Measurements from ENCODE around the gene EIF5A. TPM values are rescaled to one million over a fixed set of nuclear protein-coding genes. Genes with fewer than 3 reads are reported as not detected.

The EIF5A gene
- total and polyA plus RNA-seq, 2 of the 8 experiments (the other 6 are each of a cell fraction or from before 2014, with no cell fraction given), result 717 to 1,172 TPM

DNA sequence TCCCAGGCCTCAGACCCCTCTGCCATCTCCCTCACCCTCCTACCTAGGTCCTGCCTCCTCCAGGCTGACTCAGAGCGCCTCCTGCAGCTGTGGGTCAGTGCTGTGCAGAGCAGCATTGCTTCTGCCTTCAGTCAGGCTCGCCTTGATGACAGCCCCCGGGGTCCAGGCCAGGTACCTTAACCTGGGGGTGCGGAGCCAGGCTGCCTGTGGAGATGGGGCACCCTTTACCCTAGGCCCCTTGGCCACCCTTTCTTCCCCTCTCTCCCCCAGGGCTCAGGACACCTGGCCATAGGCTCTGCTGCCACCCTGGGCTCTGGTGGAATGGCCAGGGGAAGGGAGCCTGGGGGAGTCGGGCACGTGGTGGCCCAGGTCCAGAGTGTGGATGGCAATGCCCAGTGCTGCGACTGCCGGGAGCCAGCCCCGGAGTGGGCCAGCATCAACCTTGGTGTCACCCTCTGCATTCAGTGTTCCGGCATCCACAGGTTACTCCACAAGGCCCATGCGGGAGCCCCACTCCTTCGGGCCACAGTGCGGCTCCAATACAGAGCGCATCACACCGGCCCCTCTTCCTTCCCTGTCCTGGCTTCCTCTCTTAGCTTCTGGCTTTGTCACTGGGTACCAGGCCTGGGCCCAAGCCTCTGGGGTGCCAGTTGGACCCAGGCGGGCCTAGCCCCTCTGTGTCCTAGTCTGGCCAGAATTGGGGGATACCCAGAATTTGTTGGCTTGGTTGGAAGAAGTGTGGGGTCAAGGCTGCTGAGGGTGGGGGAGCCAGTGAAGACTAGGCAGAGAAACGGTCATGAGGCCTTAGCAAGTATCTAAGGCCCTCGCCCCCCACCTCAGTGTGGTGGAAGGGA, 39.6 kb downstream of the EIF5A start:
- Histone ChIP-seq H2BK120ac (replicated peaks; ENCODE audit: low read depth, low read length) (no peak overlapping the region), H3K27ac (ENCODE audit: low read depth, low read length) (no peak overlapping the region), H3K4me2 (ENCODE audit: insufficient read depth in 1 of 2, low read depth in 2 of 2, low read length in 2 of 2) (no peak overlapping the region), H3K23ac (ENCODE audit: insufficient read length) (no peak overlapping the region), H3K79me1 (ENCODE audit: low read depth, low read length) (no peaks in the 10 kb centered on the region), H2BK15ac (ENCODE audit: low read length) (no peak overlapping the region), H3K4me3 (ENCODE audit: extremely low read depth in 1 of 4, insufficient read depth in 2 of 4, low read depth in 3 of 4, low read length in 4 of 4) (no peak overlapping the region), H4K91ac (replicated peaks; ENCODE audit: insufficient read length, low read length) (no peak overlapping the region), H3K14ac (ENCODE audit: insufficient read length) (no peak overlapping the region), H3K4me1 (replicated peaks in 1 of 4; ENCODE audit: control insufficient read depth in 3 of 4, insufficient read depth in 4 of 4, low read length in 3 of 4) (peaks cover 0 to 12% (median 8%) of the 10 kb centered on the region in 4 experiments; a peak in 6 of 7 replicates), H2AK5ac (ENCODE audit: low read depth, low read length) (no peak overlapping the region), H3K4ac (replicated peaks; ENCODE audit: insufficient read length, low read depth, low read length) (no peak overlapping the region), H3K79me2 (ENCODE audit: control insufficient read depth in 1 of 2, insufficient read depth in 2 of 2, low read length in 2 of 2) (no peaks in the 10 kb centered on the region), H2AFZ (ENCODE audit: low read length) (no peak overlapping the region), H2BK12ac (ENCODE audit: low read depth, low read length) (no peak overlapping the region), H4K5ac (ENCODE audit: insufficient read length, low read depth, low read length) (no peak overlapping the region), H4K20me1 (replicated peaks in 1 of 2; ENCODE audit: control insufficient read depth in 1 of 2, insufficient read depth in 2 of 2, low read length in 2 of 2) (peaks cover 0 to 2% of the 10 kb centered on the region in 2 experiments), H3K9ac (replicated peaks in 1 of 4; ENCODE audit: extremely low read depth in 1 of 4, low read depth in 3 of 4, low read length in 3 of 4) (no peak overlapping the region), H3K18ac (ENCODE audit: extremely low read depth, low read length) (no peak overlapping the region), H3K9me3 (ENCODE audit: insufficient read depth in 2 of 2, low read depth in 1 of 2, low read length in 1 of 2) (no peaks in the 10 kb centered on the region), H4K8ac (ENCODE audit: extremely low read depth, insufficient read depth, low read length) (no peak overlapping the region), H2BK5ac (ENCODE audit: low read depth, low read length) (no peak overlapping the region), H3K36me3 (ENCODE audit: control insufficient read depth in 2 of 4, insufficient read depth in 4 of 4, low read length in 3 of 4) (no peaks in the 10 kb centered on the region; a peak in 1 of 8 replicates), H3K27me3 (replicated peaks in 1 of 4; ENCODE audit: control insufficient read depth in 3 of 4, extremely low read depth in 1 of 4, insufficient read depth in 3 of 4, low read length in 3 of 4) (no peaks in the 10 kb centered on the region), H3K23me2 (ENCODE audit: low read depth, low read length) (peaks cover 13% of the 10 kb centered on the region; the same call in 1 of the 2 replicates), H3K56ac (replicated peaks; ENCODE audit: insufficient read length, low read depth, low read length) (no peak overlapping the region), H2BK20ac (ENCODE audit: low read length) (no peak overlapping the region)
- no peak for DNase-seq (ENCODE audit: low read depth in 1 of 2, low spot score in 2 of 2)
- 90% methylated on average over 17 of the region's 18 CpGs; no CpG with 5 or more reads in 1 of the 2 experiments for WGBS, 2 experiments (ENCODE audit: extremely low coverage in 1 of 2, insufficient coverage in 1 of 2, insufficient read length in 1 of 2, insufficient replicate concordance in 2 of 2, low coverage in 1 of 2, low lambda C conversion rate in 2 of 2, missing lambda C conversion rate in 1 of 2)
- TF ChIP-seq JUND (IDR thresholded peaks at IDR 0.05; ENCODE audit: low read length) (no peak), RAD21 (IDR thresholded peaks at IDR 0.05 in 1 of 2, conservative IDR thresholded peaks at IDR 0.05 in 1 of 2; ENCODE audit: low read depth in 2 of 2, low read length in 2 of 2) (peak; percentile 13 to 55; a peak in 3 of 4 replicates)
- TF ChIP-seq, protein P1, sequence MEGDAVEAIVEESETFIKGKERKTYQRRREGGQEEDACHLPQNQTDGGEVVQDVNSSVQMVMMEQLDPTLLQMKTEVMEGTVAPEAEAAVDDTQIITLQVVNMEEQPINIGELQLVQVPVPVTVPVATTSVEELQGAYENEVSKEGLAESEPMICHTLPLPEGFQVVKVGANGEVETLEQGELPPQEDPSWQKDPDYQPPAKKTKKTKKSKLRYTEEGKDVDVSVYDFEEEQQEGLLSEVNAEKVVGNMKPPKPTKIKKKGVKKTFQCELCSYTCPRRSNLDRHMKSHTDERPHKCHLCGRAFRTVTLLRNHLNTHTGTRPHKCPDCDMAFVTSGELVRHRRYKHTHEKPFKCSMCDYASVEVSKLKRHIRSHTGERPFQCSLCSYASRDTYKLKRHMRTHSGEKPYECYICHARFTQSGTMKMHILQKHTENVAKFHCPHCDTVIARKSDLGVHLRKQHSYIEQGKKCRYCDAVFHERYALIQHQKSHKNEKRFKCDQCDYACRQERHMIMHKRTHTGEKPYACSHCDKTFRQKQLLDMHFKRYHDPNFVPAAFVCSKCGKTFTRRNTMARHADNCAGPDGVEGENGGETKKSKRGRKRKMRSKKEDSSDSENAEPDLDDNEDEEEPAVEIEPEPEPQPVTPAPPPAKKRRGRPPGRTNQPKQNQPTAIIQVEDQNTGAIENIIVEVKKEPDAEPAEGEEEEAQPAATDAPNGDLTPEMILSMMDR (IDR thresholded peaks at IDR 0.05; ENCODE audit: control extremely low read depth in 1 of 3, insufficient read depth in 1 of 3, low read depth in 1 of 3, low read length in 3 of 3), result peak; percentile 22 to 38 (median 28)
- ChIA-PET POLR2A (ENCODE audit: partially characterized antibody) (interaction anchor here (0.6 to 8.2 kb wide), 6 partner anchors 11 to 81 kb away, joined by 3 to 91 read pairs (median 6); partner anchors contain the start of genes ACAP1 and GPS2), CTCF (ENCODE audit: partially characterized antibody) (interaction anchor here (1.5 to 14.1 kb wide), 9 partner anchors 9 to 89 kb away, joined by 5 to 167 read pairs (median 15); partner anchors contain the start of genes ACAP1, NEURL4, SLC2A4 and TMEM95)
- FAIRE-seq, result no peak

Data from H1 (cell line).